T-helper 17 cell (primary cell): ENCODE data around the gene CD177. TPM values are rescaled to one million over a fixed set of nuclear protein-coding genes. Genes with fewer than 3 reads are reported as not detected.

ENCODE experiments used
- ATAC-seq: fragments of 150-1000 bp; cut with Tn5 transposase; 2 replicates; pipeline ENCODE4 v1.10.0; 2021; ENCODE audit warnings: mild to moderate bottlenecking, moderate library complexity
- DNase-seq, 3 donors: peaks; one replicate each; pipeline versions ENCODE4 v3.0.0 to v3.0.0-alpha.2; 2020 to 2021
- H3K9me3 ChIP-seq: one replicate; pipeline ENCODE4 v1.7.0; 2013; ENCODE audit warnings: low read length, mild to moderate bottlenecking; ENCODE audit not compliant: control insufficient read depth, poor library complexity, severe bottlenecking
- H3K27ac Mint-ChIP-seq: one replicate; pipeline ENCODE4 v1.8.0; 2022; ENCODE audit warnings: mild to moderate bottlenecking, moderate library complexity, mixed read lengths
- H3K27me3 Mint-ChIP-seq: one replicate; pipeline ENCODE4 v1.8.0; 2022; ENCODE audit warnings: mixed read lengths
- H3K36me3 Mint-ChIP-seq: one replicate; pipeline ENCODE4 v1.8.0; 2022; ENCODE audit warnings: low read depth, mixed read lengths
- H3K4me1 Mint-ChIP-seq: one replicate; pipeline ENCODE4 v1.8.0; 2022; ENCODE audit warnings: mild to moderate bottlenecking, mixed read lengths
- H3K4me3 Mint-ChIP-seq: one replicate; pipeline ENCODE4 v1.8.0; 2022; ENCODE audit warnings: mild to moderate bottlenecking, moderate library complexity, mixed read lengths
- total RNA-seq, 4 donors: library from RNA in 2 of 4; stranded (reverse) in 2 of 4; gene quantifications; one replicate each; pipeline ENCODE4 v1.2.3 and lab custom pipeline; 2022 to 2026

Gene CD177
- total RNA-seq, 2 donors from 2014 or later, result not detected

- Mint-ChIP-seq H3K27ac (no peak overlapping the region), H3K27me3 (peaks cover 14% of the 10 kb centered on the region), H3K4me1 (peaks cover 2% of the 10 kb centered on the region), H3K36me3 (no peaks in the 10 kb centered on the region), H3K4me3 (no peak overlapping the region)
- H3K9me3 ChIP-seq, result no peaks in the 10 kb centered on the region
- DNase-seq, result no peak
- ATAC-seq, result no peak
Measured at GRCh38 chr19:43409415-43409814, 55.9 kb downstream of the CD177 start.

- Mint-ChIP-seq H3K4me3 (no peak overlapping the region), H3K4me1 (no peaks in the 10 kb centered on the region), H3K27ac (no peak overlapping the region), H3K36me3 (no peaks in the 10 kb centered on the region), H3K27me3 (peaks cover 4% of the 10 kb centered on the region)
- no peaks in the 10 kb centered on the region for H3K9me3 ChIP-seq
- DNase-seq (no peak), ATAC-seq (no peak)
Measured at GRCh38 chr19:43412441-43412840, 59.0 kb downstream of the CD177 start.

Other genes starting within 250 kb of the CD177 start
- under 1 TPM in 1 of 2 donors, not detected in 1; 0.30 TPM for gene PSG5, start 167.2 kb upstream of the CD177 start, total RNA-seq
- gene PSG4, start 148.0 kb upstream of the CD177 start, total RNA-seq, result under 1 TPM; 0.44 to 0.85 TPM
- under 1 TPM; 0.15 to 0.23 TPM for gene PSG9, start 84.2 kb upstream of the CD177 start, total RNA-seq
- gene TEX101, start 61.2 kb downstream of the CD177 start, total RNA-seq, result not detected
- 1 to 10 TPM; 5.1 to 7.4 TPM for gene LYPD3, start 111.9 kb downstream of the CD177 start, total RNA-seq
- gene PHLDB3, start 151.1 kb downstream of the CD177 start, total RNA-seq, result 10 to 100 TPM; 24.2 to 40.5 TPM
- 10 to 100 TPM; 21.0 to 30.3 TPM for gene ETHE1, start 173.5 kb downstream of the CD177 start, total RNA-seq
- gene ZNF575, start 179.5 kb downstream of the CD177 start, total RNA-seq, result 1 to 10 TPM; 4.0 to 4.3 TPM
- 10 to 100 TPM; 37.9 to 38.9 TPM for gene XRCC1, start 221.8 kb downstream of the CD177 start, total RNA-seq
- gene PINLYP, start 222.1 kb downstream of the CD177 start, total RNA-seq, result 1 to 10 TPM in 1 of 2 donors, under 1 TPM in 1; 0.52 to 1.5 TPM
- gene IRGQ, start 242.4 kb downstream of the CD177 start, total RNA-seq, result 10 to 100 TPM; 49.9 to 51.1 TPM
- gene ZNF576, start 242.9 kb downstream of the CD177 start, total RNA-seq, result 10 to 100 TPM in 1 of 2 donors, 1 to 10 TPM in 1; 7.9 to 11.1 TPM